NCI-H1694 treated with DMSO at 0.1 percent for 48 hours (cell line): ENCODE measurements around the gene GATB.

ENCODE experiments used
- DNase-seq: peaks from one replicate; lab custom pipeline; 2025; lab: John Stamatoyannopoulos, UW

Gene GATB

DNA sequence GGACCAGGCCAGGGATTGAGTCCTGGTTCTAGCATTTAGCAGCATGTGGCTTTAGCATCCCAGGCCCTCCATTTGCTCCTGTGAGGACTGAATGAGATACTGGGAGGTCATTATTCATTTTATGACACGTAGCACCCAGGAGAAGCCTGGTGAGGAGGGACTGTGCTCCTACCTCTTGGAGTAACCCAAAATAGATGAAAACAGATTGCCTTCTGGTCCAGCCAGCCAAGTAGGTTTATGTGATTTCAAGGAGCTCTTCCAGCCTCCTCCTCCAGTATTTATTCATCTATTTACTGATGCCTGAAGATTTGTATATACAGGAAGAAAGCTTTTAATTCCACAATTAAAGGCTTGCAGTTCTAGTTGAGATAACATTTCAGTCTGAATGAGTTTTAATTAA, 109.3 kb downstream of the GATB start:
- DNase-seq, result no peak

DNA sequence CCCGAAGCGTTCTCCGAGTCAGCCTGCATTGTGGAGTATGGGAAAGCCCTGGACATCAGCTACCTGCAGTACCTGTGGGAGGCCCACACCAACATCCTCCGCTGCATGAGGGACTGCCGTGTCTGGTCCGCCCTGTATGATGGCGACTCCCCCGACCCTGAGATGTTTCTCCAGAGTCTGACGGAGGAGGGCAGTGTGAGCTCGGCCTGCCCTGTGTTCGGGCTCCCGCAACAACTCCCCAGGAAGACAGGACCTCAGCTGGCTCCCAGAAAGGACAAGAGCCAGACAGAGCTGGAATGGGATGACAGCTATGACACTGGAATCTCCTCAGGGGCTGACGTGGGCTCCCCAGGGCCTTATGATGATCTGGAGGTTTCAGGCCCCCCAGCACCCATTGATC, 111.3 kb downstream of the GATB start:
- DNase-seq, result no peak

DNA sequence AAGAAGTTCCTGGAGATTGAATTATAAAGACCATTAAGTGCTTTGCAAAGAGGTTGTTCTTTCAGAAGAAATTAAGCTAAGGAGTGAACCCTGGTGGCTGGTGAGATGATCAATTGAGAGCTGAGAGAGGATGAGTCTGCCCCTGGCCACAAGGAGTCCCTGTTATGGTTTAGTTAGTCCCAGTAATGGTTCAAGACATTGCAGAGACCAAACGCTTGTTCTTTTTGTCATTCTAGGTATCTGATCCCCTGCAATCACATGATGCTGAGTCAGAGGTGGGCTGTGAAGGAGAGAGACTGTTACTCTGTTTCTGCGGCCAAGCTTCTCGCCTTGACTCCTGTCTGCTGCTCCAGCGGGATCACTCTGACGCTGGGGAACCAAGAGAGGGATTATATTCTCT, 114.5 kb downstream of the GATB start:
- no peak for DNase-seq

DNA sequence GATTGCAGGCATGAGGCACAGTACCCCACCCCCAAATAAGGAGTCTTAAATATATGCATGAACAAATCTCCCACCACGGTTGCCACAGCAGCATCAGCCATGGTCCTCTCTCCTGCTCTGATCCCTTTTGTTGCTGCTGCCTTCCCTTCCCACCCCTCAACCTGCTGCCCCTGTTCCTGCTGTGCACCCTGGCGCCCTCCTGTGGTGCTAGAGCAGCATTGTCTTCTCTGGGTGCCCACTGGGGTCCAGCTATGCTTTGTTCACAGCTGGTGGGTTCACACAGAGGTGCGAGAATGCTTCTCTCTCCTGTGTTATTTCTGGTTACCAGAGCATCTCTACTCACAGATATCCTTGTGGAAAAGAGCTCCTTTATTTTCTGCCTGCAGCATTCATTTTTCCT, 116.2 kb downstream of the GATB start:
- DNase-seq, result peak; percentile 12

DNA sequence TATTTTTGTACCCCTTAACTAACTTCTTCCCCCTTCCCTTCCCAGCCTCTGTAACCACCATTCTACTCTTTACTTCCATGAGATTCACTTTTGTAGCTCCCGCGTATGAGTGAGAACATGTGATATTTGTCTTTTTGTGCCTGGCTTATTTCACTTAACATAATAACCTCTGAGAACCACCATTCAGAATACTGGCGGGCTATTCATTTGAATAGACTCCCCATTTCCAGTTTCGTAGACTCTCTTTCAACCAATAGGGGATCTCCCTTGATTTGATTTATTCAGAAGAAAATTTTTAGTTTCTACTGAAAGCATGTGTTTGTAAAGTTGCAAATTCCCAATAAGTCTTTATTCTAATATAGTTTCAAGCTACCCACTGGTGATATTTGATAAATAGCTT, 117.2 kb downstream of the GATB start:
- DNase-seq, result no peak

DNA sequence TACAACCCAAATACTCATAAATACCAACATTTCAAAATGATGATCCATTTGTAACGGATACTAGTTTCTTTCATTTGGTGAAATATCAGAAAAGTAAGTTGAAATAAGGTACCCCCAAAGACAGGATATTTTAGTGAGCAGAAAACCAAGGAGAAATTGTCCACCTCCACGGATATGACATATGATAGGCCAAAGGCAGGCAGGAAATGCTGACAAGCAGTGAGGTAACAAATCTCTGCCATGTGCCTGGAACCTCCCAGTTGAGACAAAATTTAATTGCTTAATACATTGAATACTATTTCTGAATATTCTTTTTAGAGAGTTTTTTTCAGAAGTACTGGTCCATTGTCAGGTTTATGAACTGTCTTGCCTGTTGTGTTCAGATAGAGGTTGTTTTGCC, 118.8 kb downstream of the GATB start:
- DNase-seq, result no peak

DNA sequence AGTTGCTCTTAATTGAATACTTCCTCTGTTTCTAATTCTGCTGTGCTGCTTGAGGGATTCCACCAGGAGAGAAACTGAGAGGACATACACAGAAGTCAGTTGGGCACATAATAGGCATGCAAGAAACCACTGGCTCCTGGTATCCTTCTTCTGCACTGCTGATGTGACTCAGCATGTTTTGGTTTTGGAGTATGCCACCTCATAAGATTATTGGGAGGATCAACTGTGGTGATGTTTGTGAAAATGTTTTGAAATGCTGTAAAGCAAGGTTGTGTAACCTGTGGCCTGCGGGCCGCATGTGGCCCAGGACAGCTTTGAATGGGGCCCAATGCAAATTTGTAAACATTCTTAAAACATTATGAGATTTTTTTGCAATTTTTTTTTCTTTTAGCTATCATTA, 119.6 kb downstream of the GATB start:
- DNase-seq, result no peak

DNA sequence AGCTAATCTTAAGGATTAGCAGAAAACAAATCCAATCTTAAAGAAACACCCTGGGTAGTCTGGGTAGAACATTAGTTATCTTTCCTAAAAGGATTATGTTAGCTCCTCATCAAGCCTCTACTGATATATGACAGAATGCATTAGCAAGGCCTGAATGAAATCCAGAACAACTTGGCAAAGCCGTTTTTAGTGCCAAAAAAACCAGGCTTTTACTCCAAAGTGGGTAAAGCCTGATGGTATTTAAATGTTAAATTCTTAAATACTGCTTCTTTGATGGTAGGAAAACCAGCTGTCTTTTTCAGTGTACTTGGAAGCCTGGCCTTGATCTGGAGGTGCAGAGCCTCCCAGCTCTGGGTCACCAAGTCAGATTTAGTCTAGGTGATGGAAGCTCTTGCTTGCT, 120.4 kb downstream of the GATB start:
- DNase-seq, result no peak

DNA sequence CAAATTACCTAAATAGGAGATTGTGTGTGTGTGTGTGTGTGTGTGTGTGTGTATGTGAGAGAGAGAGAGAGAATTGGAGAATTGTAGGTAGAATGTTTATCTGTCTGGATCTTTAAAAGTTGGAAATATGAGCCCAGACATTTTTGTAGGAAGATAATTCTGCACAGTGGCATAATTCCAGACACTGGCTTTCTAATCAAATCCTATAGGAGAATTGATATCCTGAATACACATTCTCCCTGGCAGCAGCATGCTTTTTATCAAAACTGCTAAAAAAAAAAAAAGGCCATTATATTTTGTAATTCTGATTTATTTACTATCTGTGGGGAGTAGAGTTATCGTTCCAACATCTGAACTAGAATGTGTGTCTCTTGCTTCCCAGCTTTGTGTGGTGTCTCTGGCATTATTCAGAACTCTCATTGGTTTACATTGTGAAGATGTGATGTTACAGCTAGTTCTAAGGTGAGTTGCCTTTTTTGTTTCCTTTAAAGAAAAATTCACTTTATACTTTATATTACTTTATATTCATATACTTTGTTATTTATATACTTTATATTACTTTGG, 122.4 kb downstream of the GATB start:
- DNase-seq, result no peak

DNA sequence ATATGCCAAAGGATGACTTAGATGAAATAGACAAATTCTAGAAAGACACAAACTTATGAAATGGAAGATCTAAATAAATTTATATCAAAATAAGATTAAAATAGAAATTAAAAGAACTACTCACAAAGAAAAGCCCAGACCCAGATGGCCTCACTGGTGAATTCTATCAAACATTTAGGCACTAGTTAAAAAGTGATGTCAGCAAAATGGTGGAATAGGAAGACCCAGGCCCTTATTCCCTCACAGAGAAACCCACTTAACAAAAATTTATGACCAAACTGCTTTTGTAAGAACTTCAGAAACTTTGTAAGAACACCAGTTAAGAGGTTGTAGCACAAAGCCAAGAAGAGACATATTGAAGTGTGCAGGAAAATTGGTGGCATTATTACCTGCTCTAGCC, 129.5 kb downstream of the GATB start:
- no peak for DNase-seq

DNA sequence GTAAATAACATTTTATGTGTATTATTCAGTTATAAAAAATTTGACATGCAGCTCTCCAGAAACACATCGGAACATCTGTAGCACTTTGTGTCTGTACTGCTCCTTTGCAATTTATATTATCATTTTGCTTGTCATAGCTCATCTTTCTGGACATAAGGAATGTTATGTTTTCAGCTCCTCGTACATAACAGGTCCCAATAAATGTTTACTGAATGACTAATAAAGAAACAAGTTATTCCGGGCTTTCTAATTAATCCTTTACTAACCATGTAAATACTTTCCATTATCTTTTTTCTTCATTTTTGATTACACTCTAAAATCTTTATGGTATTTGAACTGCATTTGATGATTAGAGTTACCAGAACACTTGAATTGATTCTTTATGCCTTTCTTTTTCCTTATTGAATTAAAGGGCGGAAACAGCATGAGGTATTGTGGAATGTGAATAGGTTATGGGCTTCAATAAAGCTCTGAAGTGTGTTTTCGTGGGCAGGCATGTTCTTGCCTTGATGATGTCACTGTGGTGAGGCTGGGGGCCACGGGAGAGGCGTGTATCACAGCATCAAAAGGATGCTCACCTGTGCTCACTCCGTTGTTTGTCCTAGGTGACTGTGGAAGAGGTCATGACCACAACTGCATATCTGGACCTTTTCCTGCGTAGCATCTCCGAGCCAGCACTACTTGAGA, 131.6 kb downstream of the GATB start:
- no peak for DNase-seq

DNA sequence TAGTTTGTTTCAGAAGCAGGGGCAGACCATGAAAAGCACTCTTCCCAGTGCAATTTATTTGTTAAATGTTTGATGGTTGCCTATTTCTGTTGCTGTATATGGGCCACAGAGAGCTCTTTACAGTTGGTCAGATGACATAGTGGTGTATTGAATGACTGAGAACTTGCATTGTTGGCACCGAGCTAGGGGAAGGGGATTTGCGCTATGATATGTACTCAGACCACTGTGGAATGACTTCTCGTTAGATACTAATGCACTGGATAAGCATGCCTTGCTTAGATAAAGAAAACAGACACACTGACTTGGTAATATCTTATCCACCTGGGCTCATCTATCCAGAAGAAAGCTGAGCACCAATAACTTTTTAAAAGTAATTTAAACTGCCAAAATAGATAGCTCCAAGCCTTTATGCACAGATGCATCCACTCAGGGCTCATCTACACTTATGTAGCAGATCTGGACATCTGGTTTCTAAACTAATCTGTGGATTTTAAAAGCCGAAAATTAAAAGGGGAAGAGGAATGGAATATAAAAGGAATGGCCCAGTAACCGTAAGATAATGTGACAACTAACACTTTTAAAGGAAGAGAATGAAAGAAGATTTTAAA, 132.7 kb downstream of the GATB start:
- DNase-seq, result no peak

DNA sequence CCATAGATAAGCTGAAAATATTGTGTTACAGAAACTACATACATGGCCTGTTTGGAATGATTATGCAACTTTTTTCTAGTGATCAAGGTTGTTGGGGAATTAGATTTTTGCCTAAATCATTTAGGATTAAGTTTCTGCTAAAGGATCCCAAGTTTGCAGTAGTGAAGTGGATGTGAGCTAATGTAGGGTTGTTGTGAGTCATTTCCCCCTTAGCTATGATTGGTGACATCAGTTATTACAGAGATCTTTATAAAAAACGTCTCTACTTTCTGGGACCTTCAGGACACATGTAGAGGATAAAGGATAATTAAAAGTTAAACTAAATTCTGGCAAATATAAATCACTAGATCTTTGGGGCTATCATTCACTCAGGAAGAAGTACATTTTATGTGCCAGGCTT, 133.3 kb downstream of the GATB start:
- DNase-seq, result no peak

DNA sequence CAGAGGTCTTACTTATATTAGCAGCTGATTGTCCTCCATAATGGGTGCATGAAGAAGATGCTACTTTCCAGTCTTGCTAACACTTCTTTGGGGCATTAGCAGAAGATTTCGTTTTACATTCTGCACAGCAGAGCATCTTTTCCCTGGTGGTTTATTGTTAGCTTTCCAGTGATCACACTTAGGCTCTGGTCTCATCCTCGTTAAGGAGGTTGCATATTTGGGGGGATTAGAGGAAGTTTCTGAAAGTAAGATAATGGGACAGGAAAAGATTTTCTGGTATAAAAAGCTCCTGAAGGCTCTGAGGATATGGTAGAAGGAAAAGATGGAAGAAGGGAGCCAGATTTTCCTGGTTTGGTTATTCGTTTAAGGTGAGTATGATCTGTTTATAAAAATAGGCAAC, 134.1 kb downstream of the GATB start:
- no peak for DNase-seq

DNA sequence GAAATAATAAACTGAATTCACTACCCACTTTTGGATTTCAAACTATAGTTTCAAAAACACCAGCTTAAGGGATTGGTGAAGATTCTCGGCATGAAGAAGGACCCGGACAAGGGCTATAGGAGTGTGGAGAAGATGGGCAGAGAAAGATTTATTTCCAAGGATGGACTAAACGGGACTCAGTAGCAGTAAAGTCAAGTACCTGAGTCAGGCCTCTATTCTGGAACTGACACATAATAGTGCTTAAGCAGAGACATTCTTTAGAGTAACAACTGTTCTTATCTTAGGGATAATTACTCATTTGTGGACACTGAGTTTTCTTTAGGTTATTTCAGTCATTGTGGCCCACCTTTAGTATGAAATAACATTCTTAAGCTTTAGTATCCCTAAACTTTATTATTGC, 134.6 kb downstream of the GATB start:
- DNase-seq, result no peak

DNA sequence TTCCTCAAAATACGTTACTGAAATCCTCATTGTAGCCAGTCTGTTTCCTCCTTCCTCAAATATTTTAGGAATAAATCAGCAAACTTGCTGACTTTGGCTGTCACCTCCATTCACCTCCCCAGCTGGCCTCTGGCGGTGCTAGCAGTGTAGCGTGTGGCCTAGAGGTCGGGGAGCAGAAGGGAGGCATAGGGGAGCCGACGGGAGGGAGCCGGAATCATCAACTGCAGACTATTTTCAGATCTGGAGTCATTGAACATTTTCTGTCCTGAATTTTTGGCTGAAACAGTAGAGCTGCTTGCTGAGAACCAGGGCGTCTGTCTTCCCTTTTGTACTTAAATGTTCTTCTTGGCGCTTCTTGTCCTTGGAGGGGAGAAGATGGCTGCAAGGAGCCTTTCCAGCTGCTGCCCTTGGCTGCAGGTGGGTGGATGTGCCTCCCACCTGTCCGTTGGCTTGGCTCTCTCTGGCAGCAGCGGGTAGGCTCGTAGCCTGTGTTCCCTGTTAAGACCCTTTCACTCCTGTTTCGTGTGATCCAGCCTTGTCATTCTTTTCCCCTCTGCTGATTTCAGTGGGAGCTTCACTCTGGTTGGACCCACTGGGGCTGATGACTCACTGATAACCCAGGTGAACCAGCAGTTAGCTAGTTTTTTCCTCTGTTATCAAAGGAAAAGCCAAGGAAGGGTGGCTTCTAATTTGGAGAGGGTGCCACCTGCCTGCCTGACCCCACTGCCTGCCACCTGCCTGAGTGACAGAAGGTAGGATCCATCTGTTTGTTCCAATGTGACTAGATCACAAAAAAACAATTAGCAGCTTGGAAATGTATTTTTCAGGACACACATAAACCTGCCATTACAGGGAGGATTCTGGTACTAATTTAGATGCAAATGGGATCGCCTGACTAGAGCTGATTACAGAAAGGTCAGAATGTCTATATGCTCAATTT, 135.9 kb downstream of the GATB start:
- peak; percentile 30 for DNase-seq
